Superior temporal gyrus (tissue), 1 donor: ENCODE measurements around the gene ZCCHC24.

Experiments used
- DNase-seq: peaks from one replicate; pipeline ENCODE4 v3.0.0-alpha.2; 2016; ENCODE audit errors: extremely low spot score

Gene ZCCHC24

DNA sequence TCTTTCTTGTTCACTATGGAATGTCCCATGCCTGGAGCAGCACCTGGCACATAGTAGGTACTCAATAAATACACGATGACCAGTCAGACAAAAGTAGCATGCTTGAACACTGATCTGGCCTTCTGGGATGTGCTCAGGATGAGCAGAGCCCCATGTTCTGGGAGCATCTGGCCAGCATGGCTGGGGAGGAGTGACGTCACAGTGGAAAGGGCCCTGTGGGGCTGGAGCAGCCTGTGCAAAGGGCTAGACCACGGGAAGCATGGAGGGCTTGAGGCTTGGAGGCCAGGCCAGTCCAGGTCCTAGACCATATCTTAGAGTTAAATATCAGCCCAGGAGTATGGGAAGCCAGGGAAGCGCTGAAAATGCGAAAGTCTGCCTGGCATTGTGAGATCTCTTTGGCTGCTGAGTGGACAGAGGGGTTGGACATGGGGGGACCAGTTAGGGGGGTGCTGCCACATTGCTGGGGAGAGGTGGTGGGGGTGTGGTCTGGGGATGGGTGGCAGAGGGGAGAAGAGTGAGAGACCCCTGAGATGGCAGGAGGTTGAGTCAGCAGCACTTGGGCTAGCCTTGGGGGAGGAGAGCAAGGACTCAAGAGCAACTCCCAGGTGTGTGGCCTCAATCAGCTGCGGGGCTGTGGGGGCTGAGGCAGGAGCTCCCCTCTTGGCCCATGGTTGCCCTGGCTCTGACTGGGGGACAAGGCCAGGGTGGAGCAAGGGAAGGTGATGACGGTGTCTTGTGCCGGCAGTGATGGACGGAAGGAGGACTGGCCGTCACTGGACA is 34.9 kb downstream of the ZCCHC24 start:
- DNase-seq, result no peak

- DNase-seq, result peak; percentile 96
These were observed 35.7 kb downstream of the ZCCHC24 start for GRCh38 chr10:79409726-79410085.

DNA sequence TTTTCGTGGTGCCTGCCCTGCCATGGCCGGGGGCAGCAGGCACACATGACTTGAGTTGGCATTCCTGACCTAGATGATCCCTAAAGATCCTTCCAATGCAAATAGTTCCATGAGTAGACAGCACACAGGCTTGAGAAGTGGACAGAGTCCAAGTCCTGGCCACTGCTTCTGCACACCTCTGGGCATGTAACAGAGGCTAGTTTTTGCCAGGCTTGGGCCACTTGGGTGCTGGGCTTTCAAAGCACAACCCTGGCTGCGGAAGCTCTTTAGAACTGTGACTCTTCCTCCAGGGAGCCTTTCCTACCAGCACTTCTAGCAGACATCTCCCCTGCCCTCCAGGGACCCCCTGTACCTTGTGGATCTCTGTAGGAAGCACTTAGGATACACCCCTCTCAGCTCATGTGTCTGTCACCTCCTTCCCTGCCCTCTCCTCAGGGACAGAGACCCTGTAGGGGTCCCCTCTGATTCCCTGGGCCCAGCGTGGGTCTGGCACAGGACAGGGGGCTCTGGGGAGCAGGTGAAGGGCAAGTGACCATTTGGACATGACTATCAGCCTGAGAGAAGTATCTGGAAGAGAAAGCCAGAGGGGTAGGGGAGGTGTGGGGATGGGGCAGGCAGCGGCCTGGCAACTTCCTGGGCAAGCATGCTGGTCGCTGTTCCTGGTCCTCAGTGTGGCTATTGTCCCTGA is 36.2 kb downstream of the ZCCHC24 start:
- DNase-seq, result no peak

DNA sequence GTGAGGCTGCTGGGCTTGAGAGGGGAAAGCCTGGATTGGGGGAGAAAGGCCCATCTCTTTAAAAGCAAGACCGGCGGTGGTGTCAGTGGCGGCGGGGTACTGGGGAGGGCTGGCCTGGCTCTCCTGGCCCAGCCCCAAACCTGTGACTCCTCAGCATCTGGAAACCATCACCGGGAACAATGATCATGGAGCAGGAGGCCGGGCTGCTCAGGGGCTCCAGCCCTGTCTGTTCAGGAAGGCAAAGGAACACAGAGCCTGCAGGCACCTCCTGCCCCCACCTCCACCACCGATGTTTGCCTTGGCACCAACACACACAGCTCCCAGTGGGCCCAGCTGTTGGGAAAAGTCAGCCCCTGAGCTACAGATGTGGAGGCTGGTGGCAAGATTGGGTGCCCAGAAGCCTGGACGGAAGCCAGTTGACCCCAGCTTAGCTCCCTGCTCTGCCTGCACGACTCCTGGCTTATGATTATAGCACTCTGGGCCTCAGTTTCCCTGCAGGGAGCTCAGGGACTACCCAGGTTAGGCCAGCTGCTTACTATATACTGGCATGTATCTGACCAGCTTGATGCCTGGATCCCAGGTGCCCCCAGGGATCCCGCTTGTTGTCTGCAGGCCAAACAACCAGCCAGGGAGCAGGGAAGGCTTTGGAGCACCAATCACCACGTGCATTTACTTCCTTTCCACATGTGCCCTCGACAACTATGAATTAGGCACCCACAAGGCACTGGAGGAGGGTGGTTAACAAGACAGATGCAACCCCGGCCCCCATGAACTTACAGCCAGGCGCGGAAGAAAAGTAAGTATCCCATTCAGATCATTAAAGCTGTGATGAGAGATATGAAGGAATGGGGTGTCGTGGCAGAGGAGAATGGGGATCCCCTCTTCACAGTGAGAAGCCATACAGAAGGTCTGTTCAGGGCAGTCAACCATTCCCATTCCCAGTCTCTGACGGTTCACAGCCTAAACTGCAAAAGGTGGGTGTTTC is 37.3 kb downstream of the ZCCHC24 start:
- no peak for DNase-seq

DNA sequence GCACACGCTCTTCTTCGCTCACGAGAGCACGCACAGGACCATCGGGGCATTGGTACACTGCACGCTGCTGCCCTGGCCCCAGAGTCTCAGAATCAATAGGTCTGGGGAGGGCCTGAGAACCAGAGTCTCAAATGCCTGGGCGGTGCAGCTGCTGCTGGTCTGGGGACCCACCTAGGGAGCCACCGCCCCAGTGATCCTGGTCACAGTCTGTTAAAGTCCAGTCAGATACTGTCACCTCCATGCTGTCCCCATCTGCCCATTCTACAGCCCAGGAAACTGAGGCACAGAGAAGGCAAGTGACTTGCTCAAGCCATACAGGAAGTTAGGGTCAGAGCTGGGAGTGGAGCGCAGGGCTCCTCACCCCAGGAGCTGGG is 38.0 kb downstream of the ZCCHC24 start:
- DNase-seq, result no peak

- DNase-seq, result no peak
These were observed 38.6 kb downstream of the ZCCHC24 start for GRCh38 chr10:79406683-79407422.

DNA sequence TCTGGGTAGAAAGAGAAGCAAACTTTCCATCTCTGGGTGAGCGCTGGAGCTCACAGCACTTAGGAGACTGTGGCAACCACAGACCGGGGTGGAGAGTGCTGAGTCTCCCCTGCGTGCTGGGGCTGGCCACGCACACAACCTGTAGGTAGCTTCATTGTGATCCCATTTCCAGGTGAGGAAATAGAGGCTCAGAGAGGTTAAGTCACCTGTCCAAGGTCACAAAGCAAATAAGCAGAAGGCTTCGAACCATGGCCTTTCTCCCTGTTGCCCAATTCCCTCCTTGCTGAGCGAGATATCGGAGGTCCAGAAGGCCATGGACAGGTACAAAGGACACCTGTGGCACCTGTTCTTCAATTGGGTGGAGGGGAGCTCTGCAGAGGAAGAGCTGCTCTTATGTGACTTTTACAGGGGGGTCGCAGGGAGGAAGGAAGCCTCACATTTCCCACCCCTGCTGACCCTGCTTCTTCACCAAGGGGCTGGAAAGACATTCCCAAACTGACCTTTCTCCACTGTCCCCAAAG is 39.4 kb downstream of the ZCCHC24 start:
- DNase-seq, result no peak

- DNase-seq, result no peak
These were observed 40.0 kb downstream of the ZCCHC24 start for GRCh38 chr10:79405221-79405994.

- DNase-seq, result no peak
These were observed 40.7 kb downstream of the ZCCHC24 start for GRCh38 chr10:79404690-79405131.

GRCh38 chr10:79404231-79404609 is 41.2 kb downstream of the ZCCHC24 start:
- no peak for DNase-seq

- peak; percentile 75 for DNase-seq
These were observed 41.8 kb downstream of the ZCCHC24 start for GRCh38 chr10:79403441-79404230.

DNA sequence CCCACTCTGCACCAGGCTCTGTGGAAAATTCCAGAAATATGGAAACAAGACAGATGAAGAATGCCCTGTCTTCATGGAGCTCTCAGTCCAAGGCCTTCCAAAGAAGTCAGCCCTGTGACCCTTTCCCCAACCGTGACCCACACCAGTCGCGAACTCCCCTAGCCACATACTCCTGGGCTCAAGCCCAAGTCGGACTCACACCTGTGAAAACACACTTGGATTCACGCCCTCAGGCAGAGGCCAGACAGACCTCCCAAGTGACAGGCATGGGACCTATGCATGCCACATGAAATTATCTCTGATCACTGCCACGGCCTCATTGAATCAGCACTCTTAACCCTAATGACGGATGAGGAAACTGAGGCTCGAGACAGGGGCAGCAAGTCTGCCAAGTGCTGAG is 42.5 kb downstream of the ZCCHC24 start:
- no peak for DNase-seq

DNA sequence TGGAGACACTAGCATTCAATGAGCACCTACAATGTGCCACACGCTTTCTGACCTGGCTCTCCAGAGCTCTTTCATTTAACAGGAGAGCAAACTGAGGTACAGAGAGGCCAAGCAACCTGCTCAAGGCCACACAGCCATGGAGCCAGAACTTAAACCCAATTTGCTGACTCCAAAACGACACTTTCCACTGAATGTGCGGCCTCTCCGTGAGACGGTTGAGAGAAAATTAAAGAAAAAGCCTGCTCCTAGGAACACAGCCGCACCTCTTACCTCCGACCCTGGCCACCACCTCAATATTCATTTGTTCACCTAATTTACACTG is 42.8 kb downstream of the ZCCHC24 start:
- DNase-seq, result no peak

DNA sequence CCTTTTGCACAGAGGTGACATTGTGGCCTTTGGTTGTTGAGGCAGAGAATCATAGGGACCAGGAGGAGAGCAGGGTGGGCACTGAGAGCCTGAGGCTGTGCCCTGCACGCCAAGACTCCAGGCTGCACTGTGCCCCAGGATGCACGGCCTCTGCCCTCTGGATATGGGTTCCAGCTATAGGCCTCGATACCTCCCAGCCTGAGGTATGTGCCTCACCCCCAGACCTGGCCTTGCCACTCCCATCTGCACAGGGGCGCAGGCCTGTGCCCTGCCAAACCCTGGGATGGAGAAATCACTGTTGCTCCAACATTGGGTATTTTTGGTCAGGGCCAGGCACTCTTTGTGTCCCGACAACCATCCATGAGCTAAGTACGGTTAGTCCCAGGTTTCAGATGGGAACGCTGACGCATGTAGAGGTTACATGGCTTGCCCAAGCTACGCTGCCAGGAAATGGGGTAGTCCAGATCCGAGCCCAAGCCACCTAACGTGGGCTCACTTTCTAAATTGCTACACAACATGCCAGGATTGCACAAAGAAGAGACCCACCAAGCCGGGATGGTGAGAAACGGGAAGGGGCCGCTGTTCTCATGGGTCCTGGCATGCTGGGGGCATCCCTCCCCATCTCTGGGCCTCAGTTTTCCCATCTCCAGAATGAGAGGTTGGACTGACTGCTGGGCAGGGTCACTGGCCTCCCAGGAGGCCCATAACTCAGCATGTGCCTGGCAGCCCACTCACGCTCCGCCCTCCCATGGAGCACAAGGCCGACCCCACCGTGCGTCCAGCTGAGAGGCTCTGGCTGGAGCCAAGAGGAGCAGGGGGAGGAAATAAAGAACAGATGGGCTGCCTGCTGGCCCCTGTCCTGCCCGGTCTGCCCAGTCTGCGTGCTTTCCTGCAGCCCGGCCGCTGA is 44.2 kb downstream of the ZCCHC24 start:
- no peak for DNase-seq

DNA sequence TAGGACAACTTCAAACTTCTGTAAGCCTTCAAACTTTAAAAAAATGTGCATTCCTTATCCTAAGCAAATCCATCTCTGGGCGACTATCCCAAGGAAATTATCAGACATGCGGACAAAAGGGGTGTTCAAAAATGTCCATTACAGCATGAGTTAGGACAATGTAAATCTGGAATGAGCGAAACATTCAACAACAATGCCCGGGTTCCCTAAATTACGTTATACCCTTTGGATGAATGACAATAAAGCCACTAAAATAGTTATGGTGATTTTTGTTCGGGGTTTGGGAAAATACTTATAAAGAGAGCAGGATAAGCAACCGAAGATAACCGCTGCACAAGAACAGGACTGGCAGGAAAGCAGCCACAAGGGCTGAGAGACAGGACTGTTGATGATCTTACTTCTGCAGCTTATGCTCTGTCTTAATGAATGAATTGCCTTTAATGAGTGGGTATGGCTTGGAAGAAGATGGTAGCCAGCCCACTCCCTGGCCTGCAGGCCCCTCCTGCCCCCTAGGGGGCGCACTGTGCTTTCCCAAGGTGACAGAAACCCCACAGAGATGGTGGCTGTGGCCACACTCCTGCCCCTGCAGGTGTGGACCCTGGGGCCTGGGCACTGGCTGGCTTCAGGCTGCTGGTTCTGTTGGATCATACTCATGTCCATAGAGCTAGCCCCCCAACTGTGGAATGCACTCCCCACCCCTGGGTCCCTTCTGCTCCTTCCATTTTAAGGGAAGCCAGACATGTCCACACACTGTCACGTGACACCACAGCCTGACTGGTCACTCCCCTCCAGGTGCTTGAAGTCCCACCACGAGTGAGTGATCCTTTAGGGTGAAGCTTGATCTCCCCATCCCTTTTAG is 45.0 kb downstream of the ZCCHC24 start:
- DNase-seq, result peak; percentile 72

DNA sequence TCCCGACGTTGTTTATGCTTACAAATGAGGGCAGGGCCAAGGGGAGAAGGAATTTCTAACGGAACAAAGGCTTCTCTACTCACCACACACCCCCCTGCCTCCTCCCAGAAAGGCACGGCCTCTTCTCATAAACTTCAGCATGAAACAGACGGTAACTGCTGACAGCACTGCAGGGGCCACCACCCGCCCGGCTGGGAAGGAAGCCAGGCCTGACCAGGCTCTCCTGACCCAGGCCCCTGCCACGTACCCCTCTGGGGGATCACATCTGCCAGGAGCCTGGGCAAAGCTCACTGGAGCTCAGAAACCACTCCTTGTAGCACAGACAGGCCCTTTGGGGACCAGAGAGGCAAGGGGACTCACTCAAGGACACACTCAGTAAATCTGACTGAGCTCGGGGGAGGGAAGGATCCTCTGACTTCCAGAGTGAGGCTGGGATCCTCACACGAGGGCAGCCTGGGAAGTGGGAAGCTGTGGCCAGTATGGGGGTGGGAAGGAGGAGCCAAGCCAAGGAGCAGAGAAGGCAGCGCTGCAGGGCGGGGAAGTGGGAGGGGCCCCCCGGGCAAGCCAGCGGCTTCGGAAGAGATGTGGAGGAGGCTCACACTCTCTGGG is 46.1 kb downstream of the ZCCHC24 start:
- DNase-seq, result no peak

DNA sequence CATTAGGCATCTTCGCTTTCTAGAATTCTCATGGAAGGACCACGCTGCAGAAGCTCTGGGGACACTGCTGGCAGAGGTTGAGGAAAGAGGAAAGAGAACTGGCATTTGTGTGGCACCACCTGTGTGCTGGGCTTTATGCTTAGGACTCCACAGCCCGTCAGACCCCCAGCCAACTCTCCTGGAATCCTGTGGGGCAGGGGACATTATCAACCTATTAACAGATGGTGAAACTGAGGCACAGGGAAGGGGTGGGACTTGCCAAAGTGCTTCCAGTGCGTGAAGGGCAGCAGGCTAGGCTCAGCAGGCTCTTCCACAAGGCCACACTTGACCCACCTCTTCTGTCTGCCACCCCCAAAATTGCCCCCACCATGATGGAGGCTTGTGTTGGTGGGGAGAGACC is 46.8 kb downstream of the ZCCHC24 start:
- no peak for DNase-seq
